ENCODE results near the gene CDO1.
A peak's percentile ranks its signal among the peaks of the same experiment; 100 is the strongest.

CDO1 gene

DNA sequence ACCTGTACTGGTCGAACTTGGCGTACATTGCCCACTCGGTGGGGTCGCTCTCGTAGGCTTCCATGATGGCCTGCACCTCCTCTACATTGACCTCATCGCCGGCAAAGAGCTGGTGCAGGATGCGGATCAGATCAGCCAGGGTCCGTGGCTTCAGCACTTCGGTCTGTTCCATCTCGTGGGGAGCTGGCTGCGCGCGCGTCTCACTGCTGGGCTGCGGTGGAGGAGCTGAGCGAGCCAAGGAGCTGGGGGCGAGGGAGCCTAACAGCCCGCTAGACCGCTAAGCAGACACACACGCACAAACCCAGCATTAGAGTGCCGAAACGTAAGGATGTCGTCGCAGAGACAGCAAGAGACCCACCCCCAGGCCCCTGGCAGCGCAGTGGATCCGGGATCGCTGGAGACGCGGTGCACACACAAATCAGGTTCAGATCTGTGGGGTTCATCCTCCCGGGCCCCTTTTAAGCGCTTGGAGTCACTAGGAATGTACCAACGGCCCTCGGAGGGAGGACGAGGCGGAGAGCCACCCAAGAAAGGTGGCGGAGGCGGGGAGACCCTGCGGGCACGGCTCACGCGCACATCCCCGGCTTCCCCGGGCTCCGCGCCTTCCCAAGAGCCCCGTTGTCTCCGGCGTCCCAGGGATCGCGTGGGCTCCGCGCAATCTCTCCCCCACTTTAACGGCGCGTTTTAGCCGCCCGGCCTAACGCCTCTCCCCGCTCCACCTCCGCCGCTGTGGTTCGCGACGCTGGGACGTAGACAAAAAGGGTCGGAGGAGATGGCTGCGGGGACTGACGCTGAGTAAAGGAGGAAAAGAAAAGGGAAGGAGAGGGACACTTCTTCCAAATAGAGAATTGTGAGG is at the start of gene CDO1:
CDO1 (minus strand) TSS at position 434 of the 856 bp plus-strand sequence; CDS start at position 172, 262 bp downstream.
- no peak for DNase-seq (ENCODE audit: low spot score)

- no peak for DNase-seq (ENCODE audit: low spot score)
Measured at GRCh38 chr5:115859378-115859777, 42.9 kb upstream of the CDO1 start.

GRCh38 chr5:115858396-115858795 is 41.9 kb upstream of the CDO1 start:
- DNase-seq (ENCODE audit: low spot score), result no peak

DNA sequence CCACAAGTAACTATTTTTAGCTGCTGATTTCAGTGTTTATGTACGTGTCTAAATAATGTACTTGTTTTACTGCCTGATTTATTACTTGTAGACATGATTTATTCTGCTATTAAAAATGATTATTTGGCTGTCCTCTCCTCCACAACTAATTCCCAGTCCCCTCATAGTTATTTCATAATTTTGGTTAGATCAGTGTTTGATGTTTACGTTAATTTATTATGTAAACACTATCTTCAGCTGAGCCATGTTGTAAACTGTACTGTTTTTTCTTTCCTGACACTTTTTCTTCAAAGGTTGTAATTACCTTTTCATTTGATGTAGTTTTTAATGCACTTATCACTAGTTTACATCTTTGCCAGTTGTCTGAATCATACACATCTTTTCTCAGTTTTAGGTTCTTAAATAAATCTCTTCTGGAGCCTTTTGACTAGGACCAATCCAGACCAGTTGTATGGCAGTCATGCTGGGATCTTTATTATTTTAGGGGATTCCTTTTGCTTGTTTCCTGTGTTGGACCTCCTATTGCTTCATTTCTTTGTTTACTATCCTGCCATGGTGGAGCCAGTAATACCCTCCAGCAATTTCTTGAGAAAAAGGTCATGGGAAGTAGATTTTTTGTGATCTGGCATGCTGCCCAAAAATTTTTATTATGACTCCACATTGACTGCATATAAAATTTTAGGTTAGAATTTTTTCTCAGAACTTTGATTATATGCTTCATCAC is 41.3 kb upstream of the CDO1 start:
- no peak for DNase-seq (ENCODE audit: low spot score)

DNA sequence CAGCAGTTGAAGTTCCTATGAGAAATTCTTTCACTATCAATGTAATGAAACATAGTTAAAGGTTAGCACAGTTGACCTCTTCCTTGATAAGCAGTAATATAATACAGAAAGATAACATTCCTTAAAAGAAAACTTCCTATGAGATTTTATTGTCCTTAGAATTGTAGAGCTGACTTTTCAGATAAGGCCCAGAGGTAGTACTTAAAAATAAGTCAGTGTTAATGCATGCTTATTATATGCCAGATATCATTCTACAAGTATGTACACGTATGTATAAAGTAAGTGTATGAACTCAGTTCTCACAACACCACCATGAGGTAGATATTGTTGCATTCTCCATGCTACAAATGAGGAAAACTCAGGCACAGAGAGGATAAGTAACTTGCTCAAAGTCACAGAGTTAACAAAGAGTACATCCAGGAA is 40.6 kb upstream of the CDO1 start:
- no peak for DNase-seq (ENCODE audit: low spot score)

GRCh38 chr5:115855959-115856358 is 39.5 kb upstream of the CDO1 start:
- no peak for DNase-seq (ENCODE audit: low spot score)

GRCh38 chr5:115854139-115854538 is 37.7 kb upstream of the CDO1 start:
- no peak for DNase-seq (ENCODE audit: low spot score)

DNA sequence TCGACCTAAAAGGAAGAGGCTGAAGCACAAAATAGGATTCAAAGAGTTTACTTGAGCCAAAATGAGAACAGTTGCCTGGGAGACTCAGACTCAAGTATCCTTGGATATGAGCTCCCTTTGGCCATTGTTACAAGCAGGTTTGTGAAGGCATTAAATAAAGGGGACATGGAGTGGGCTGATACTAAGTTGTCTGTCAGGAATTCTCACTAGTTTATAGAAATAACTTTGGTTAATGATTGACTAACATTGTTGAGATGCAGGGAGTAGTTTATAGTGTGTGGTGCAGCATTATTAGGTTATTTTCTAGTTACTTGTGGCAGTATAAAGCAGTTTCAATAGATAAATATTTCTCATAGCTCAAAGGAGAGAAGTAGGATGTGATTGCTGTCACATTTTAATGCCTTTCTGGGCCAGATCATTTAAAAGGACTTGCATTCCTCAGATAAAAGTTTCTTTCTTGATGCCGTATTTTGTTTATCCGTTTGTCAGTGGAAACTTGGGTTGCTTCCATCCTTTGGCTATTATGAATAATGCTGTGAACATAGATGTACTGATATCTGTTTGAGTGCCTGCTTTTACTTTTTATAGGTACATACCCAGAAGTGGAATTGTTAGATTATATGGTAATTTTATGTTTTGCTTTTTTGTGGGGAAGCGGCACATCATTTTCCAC is 34.4 kb upstream of the CDO1 start:
- no peak for DNase-seq (ENCODE audit: low spot score)

- DNase-seq (ENCODE audit: low spot score), result no peak
Measured at GRCh38 chr5:115849258-115849798, 32.9 kb upstream of the CDO1 start.

DNA sequence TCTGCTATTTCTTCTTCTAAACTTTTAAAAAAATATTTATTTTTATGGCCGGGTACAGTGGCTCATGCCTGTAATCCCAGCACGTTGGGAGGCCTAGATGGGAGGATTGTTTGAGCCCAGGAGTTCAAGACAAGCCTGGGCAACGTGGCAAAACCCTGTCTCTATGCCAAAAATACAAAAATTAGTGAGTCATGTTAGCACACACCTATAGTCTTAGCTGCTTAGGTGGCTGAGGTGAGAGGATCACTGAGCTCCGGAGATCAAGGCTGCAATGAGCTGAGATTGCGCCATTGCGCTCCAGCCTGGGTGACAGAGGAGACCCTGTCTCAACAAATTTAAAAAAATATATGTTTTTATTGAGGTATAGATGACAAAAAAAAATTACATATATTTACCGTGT is 30.8 kb upstream of the CDO1 start:
- no peak for DNase-seq (ENCODE audit: low spot score)

DNA sequence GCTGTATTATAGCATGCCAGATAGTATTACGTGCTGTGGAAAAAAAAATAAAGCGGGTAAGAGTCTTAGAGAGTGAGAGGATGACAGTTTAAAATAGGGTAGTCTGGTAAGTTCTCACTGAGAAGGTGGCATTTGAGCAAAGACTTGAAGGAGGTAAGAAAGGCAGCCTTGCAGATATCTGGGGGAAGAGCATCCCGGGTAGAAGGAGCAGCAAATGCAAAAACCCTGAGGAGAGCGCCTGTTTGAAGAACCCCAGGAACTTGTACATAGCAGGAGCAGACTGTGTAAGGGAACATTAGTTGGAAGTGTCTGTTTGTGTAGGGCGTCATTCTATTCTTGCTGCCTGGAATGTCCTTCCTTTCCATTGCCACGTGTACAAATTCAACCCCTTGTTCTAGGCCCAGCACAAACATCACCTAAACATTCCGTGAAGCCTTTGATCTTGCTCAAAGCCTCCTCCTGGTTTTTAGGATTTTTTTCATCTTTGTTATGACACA is 27.9 kb upstream of the CDO1 start:
- DNase-seq (ENCODE audit: low spot score), result no peak

- no peak for DNase-seq (ENCODE audit: low spot score)
Measured at GRCh38 chr5:115843444-115844130, 27.1 kb upstream of the CDO1 start.

GRCh38 chr5:115842952-115843351 is 26.5 kb upstream of the CDO1 start:
- DNase-seq (ENCODE audit: low spot score), result peak; percentile 30

DNA sequence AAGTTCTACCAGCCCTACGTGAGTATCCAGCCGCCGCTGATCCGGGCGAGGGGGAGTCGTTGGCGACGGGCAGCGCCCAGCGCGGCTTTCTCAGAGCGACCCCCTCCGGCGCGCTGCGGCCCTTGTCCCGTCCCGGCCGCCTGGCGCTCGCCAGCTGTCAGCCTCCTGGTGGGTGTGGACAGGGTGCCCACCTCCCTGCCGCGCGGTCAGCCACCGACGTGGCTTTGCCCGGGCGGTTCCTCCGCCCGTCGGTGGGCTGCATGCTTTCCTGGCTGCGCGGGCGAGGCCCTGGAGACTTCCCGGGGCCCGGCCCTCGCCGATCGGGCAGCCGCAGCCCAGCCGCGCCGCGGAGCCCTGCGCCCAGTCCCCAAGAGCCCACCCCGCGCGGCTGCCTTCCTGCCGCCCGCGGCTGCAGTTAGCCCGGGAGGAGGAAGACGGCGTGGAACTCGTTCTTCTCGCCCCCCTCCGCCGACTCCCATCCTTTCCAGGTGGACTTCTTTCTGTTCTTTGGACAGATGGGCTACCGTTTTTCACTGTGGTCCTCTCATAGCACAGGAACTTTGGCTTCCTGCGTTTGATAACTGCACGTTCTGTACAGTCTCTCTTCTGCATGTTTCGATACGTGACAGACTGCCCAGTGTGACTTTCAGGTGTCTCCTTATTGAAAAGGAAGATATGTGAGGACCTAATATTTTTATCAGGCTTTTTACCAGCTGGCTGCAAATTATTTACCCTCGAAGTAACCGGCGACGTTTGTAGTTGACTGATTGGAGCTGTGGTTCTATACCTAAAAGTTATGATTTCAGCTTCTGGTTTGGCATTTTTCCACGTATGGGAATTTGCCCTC is 25.9 kb upstream of the CDO1 start:
- peak; percentile 79 for DNase-seq (ENCODE audit: low spot score)

DNA sequence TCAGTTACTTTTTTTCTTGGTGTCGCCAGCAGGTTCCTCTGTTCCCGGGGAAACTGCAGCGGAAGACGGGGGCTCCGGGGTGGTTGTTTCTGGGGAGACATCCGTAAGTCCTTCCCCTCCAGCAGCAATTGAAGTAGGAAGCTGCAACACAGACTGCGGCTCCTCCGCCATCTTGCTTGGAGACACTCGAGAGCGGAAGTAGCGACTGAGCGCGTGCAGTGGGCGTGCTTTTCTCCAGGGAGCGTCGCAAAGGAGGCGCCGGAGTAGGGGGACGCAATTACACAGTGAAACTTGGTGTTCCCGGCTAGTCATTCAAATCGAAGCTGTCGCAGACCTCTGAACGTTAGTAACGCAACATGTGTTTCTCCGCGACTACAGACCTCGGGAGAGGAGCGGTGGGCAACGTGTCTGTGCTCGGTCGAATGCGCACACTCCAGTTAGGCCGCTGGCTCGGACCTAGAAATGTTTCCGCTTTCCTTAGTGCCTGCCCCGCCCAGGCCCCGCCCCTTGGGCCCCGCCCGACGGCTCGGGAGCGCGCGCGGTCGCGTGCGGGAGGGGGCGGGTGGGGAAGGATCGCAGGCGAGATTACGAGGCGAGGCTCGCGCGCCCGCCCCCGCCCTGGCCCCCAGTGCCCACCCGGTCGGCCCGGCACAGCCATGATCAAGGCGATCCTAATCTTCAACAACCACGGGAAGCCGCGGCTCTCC is 25.1 kb upstream of the CDO1 start, which contains the start of the genes AP3S1 and ATG12:
AP3S1 (plus strand) TSS at position 554 of the 707 bp plus-strand sequence; CDS start at position 657, 103 bp downstream.
ATG12 (minus strand) TSS at position 184 of the 707 bp plus-strand sequence; CDS start at position 171, 13 bp downstream.
- peak; percentile 94 for DNase-seq (ENCODE audit: low spot score)

DNA sequence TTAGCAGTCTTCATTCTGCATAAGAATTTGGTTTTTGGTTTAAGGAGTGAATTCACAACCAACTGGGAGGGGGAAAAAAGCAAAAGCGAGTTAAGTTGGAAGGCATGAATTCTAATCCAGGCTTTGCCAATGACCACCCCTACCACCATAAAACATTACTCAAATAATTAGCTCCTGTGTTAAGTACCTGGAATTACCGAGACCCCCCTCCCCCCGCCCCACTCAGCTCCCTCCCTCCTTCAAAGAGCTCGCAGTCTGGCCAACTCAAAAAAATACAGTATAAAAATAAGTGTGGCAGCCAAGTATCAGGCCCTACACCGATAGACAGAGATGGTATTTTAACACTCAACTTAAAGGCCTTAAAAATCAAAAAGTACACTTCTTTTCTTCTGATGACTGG is 24.4 kb upstream of the CDO1 start:
- no peak for DNase-seq (ENCODE audit: low spot score)

DNA sequence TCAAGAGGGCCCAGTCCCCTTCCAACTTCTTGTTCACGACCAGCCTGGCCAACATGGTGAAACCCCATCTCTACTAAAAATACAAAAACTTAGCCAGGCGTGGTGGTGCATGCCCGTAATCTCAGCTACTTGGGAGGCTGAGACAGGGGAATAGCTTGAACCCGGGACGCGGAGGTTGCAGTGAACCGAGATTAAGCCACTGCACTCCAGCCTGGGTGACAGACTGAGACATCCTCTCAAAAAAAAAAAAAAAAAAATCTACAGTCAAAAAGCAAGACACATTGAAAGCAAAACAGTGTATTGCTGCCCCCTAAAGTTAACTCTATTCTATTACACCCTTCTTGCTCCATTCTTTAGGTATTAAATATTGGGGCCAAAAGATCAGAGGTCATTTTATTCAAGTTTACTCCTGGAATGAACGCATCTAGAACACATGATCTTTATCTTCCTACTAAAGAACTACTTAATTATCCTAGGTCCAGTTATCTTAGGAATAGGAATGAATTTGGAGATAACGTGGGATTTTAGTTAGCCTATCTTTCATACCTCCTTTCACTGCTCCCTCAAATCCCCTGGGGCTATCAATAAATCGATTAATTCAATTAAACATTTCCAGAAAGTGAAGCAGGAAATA is 22.5 kb upstream of the CDO1 start:
- DNase-seq (ENCODE audit: low spot score), result peak; percentile 87

DNA sequence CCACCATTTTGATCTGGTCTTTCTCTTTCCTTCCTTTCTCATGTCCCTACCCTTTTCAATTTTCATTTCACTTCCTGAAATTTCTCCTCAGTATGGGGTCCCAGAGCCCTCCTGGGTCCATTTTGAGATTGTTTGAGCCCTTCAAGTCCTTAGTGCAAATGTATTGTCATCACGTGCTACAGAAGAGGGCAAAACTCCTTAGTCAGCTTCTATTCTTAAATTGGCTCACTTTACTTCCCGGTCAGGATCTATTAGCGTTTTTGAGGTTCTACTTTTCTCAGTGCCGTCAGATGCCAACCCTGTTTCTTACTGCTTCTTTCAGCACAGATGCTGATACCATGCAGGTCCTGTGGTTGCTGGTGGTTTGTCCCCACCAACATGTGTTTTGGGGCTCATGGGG is 19.0 kb upstream of the CDO1 start:
- no peak for DNase-seq (ENCODE audit: low spot score)

- DNase-seq (ENCODE audit: low spot score), result peak; percentile 29
Measured at GRCh38 chr5:115831163-115831768, 14.8 kb upstream of the CDO1 start.
